Suprapubic skin (tissue), 4 donors: ENCODE measurements around the gene AGER. TPM values are rescaled to one million over a fixed set of nuclear protein-coding genes. Genes with fewer than 3 reads are reported as not detected.

Experiments
- DNase-seq, 2 donors: peaks; one replicate each; pipeline ENCODE4 v3.0.0-alpha.2; 2019; ENCODE audit warnings: low spot score in 2 of 2
- H3K27ac ChIP-seq: fragments of 200-600 bp; sonication (generic); one replicate; pipeline ENCODE4 v1.5.1; 2019
- H3K27me3 ChIP-seq: fragments of 200-600 bp; sonication (generic); one replicate; pipeline ENCODE4 v1.5.1; 2019
- H3K36me3 ChIP-seq: fragments of 200-600 bp; sonication (generic); one replicate; pipeline ENCODE4 v1.5.1; 2019
- H3K4me1 ChIP-seq: fragments of 200-600 bp; sonication (generic); one replicate; pipeline ENCODE4 v1.5.1; 2019
- H3K4me3 ChIP-seq: fragments of 200-600 bp; sonication (generic); one replicate; pipeline ENCODE4 v1.5.1; 2019; ENCODE audit warnings: mild to moderate bottlenecking
- H3K9me3 ChIP-seq: fragments of 200-600 bp; sonication (generic); one replicate; pipeline ENCODE4 v1.5.1; 2019
- EP300 ChIP-seq: sonication (generic); formaldehyde crosslinking; IDR thresholded peaks from one replicate; pipeline ENCODE4 v1.6.1; 2017; ENCODE audit warnings: antibody characterized with exemption
- POLR2A ChIP-seq, 2 donors: fragments of 450-650 bp; IDR thresholded peaks; one replicate each; pipeline ENCODE4 v1.6.1; 2017; ENCODE audit warnings: antibody characterized with exemption in 2 of 2, mild to moderate bottlenecking in 2 of 2, moderate library complexity in 2 of 2
- POLR2AphosphoS5 ChIP-seq, 3 donors: sonication (generic); formaldehyde crosslinking; IDR thresholded peaks; one replicate each; pipeline ENCODE4 v1.6.1; 2017; ENCODE audit warnings: antibody characterized with exemption in 3 of 3
- WGBS: methylation state at CpG from one replicate; pipeline ENCODE4 v1.1.5; 2018; 5-methylcytosine and 5-hydroxymethylcytosine counted together
- total RNA-seq, 4 donors: library from RNA; depleted of rRNA; stranded (reverse); fragments of >200 nt; gene quantifications; one replicate each; pipeline ENCODE4 v1.1.0, GENCODE V29; 2016
- TF ChIP-seq, protein P1 (sequence below), 2 donors: fragments of 200-600 bp in 1 of 2; fragments of 450-650 bp in 1 of 2; sonication (generic) in 1 of 2; IDR thresholded peaks; one replicate each; pipeline ENCODE4 v1.5.1; 2016 to 2019; ENCODE audit warnings: antibody characterized with exemption in 2 of 2, mild to moderate bottlenecking in 1 of 2, moderate library complexity in 1 of 2

The AGER gene
- total RNA-seq, 4 donors from 2014 or later, result 1.5 to 9.9 (median 4.8) TPM; not detected in 1

DNA sequence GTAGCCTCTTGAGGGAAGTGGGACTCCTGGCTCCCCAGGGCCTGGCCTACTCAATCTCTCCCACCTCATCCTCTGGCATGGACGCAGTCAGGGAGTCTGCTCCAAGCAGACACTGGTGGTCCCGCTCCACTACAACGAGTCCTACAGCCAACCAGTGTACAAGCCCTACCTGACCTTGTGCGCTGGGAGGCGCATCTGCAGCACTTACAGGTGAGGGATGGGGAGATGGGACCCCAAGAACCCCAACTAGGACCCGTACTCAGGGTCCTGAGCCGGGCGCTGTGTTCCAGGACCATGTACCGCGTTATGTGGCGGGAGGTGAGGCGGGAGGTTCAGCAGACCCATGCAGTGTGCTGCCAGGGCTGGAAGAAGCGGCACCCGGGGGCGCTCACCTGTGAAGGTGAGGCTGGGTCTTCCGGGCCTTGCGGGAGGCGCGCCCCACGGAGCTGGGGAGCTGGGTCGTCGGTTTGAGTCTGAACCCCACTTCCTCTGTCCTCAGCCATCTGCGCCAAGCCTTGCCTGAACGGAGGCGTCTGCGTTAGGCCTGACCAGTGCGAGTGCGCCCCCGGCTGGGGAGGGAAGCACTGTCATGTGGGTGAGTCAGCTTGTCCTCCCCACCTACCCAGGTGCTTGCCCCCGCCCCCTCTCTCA lies 17.5 kb downstream of the AGER start:
- Histone ChIP-seq H3K36me3 (peaks cover 87% of the 10 kb centered on the region), H3K9me3 (no peaks in the 10 kb centered on the region), H3K27ac (no peak overlapping the region), H3K4me1 (no peaks in the 10 kb centered on the region), H3K27me3 (no peaks in the 10 kb centered on the region), H3K4me3 (no peak overlapping the region)
- WGBS, result 91% methylated on average over 24 of the region's 30 CpGs
- TF ChIP-seq POLR2A (IDR thresholded peaks at IDR 0.05), result no peak
- no peak for DNase-seq

- no peak for DNase-seq
- H3K27ac ChIP-seq, result no peak within 1 kb of the TSS
Measured at GRCh38 chr6:32164295-32164694, 19.8 kb downstream of the AGER start, which contains the start of gene EGFL8. Gene EGFL8 (plus strand): TSS chr6:32164595. CDS start chr6:32166166, 1,571 bp downstream.

DNA sequence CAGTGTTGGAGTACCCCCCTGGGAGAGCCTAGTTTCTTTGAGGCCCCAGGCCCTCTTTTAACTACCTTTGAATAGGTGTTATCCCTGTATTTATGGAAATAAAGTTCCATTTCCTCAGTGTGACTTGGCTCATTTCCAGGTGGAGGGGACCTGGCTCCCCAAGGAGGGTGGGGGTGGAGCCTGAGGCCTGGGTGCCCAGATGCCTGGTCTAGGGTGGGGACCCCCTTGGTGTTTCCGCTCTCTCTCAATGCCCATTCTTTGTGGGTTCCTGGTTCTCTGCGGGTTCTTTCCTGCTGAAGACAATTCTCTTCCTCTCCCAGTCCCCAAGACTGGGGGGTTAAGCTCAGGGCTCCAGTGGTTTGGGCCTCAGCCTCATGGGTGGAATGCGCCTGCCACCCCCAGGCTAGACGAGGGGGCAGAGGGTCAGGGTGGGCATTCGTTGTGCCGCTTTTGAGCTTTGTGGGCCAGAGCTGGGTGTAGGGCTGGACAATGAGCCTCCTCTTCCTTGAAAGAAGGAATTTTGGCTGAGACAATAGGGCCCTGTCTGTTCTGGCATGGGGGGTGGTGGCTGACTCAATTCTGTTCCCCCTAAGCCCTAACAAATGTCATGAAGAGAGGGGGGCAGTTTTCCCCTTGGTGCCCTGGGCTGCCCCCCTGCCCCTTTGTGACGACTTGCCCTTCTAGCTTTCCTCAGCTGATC lies 20.3 kb downstream of the AGER start:
- H3K4me3 ChIP-seq, result no peak overlapping the region
- TF ChIP-seq, protein P1, sequence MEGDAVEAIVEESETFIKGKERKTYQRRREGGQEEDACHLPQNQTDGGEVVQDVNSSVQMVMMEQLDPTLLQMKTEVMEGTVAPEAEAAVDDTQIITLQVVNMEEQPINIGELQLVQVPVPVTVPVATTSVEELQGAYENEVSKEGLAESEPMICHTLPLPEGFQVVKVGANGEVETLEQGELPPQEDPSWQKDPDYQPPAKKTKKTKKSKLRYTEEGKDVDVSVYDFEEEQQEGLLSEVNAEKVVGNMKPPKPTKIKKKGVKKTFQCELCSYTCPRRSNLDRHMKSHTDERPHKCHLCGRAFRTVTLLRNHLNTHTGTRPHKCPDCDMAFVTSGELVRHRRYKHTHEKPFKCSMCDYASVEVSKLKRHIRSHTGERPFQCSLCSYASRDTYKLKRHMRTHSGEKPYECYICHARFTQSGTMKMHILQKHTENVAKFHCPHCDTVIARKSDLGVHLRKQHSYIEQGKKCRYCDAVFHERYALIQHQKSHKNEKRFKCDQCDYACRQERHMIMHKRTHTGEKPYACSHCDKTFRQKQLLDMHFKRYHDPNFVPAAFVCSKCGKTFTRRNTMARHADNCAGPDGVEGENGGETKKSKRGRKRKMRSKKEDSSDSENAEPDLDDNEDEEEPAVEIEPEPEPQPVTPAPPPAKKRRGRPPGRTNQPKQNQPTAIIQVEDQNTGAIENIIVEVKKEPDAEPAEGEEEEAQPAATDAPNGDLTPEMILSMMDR (IDR thresholded peaks at IDR 0.05), result no peak
- TF ChIP-seq POLR2A (IDR thresholded peaks at IDR 0.05) (no peak), EP300 (no peak), POLR2AphosphoS5 (IDR thresholded peaks at IDR 0.05) (no peak)
- 73% methylated on average over 7 of the region's 7 CpGs for WGBS
- DNase-seq, result no peak
- peaks cover 72% of the 10 kb centered on the region for H3K36me3 ChIP-seq
- no peaks in the 10 kb centered on the region for H3K4me1 ChIP-seq
- H3K27ac ChIP-seq, result no peak overlapping the region
- no peaks in the 10 kb centered on the region for H3K27me3 ChIP-seq
- H3K9me3 ChIP-seq, result no peaks in the 10 kb centered on the region

More at GRCh38 chr6:32164295-32164694, 19.8 kb downstream of the AGER start, which contains the start of gene EGFL8:
- Histone ChIP-seq H3K9me3 (no peaks in the 10 kb centered on the region), H3K4me3 (no peak within 1 kb of the TSS), H3K27me3 (no peaks in the 10 kb centered on the region), H3K36me3 (peaks cover 77% of the 10 kb centered on the region), H3K4me1 (no peaks in the 10 kb centered on the region)
- TF ChIP-seq, protein P1 (IDR thresholded peaks at IDR 0.05), result no peak
- TF ChIP-seq EP300, result no peak
- no peak for TF ChIP-seq POLR2A (IDR thresholded peaks at IDR 0.05)
- TF ChIP-seq POLR2AphosphoS5 (IDR thresholded peaks at IDR 0.05), result no peak

DNA sequence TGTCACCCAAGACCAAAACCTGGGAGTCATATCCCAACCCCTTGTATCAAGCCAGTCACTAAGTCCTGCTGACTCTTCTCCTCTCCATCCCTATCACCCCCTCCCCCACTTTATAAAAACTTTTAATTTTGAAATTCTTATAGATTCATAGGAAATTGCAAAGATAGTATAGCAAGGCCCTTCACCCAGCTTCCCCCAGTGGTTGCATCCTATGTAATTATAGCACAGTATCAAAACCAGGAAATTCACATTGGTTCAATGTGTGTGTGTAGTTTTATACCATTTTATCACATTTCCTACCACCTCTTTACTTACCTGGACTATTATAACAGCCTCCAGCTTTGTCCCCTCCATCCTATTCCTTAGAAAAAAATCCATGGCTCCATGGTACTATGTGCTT lies 26.0 kb downstream of the AGER start:
- H3K4me1 ChIP-seq, result peaks cover 19% of the 10 kb centered on the region
- H3K36me3 ChIP-seq, result peaks cover 52% of the 10 kb centered on the region
- H3K27ac ChIP-seq, result no peak overlapping the region
- H3K27me3 ChIP-seq, result no peaks in the 10 kb centered on the region
- H3K4me3 ChIP-seq, result no peak overlapping the region
- TF ChIP-seq, protein P1 (IDR thresholded peaks at IDR 0.05), result no peak
- no peak for TF ChIP-seq POLR2AphosphoS5 (IDR thresholded peaks at IDR 0.05)
- TF ChIP-seq POLR2A (IDR thresholded peaks at IDR 0.05), result no peak
- no peak for TF ChIP-seq EP300
- no peak for DNase-seq
- H3K9me3 ChIP-seq, result no peaks in the 10 kb centered on the region

DNA sequence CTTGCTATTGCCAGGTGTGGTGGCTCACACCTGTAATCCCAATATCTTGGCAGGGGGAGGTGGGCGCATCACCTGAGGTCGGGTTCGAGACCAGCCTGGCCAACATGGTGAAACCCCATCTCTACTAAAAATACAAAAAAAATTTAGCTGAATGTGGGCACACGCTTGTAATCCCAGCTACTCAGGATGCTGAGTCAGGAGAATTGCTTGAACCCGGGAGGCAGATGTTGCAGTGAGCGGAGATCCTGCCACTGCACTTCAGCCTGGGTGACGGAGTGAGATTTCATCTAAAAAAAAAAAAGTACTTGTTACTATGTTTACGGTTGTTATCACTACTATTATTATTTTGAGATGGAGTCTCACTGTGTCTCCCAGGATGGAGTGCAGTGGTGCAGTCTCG lies 27.2 kb downstream of the AGER start:
- DNase-seq, result no peak
- H3K36me3 ChIP-seq, result peaks cover 40% of the 10 kb centered on the region
- WGBS, result 93% methylated on average over 9 of the region's 9 CpGs
- H3K4me3 ChIP-seq, result no peak overlapping the region
- no peak overlapping the region for H3K27ac ChIP-seq
- no peaks in the 10 kb centered on the region for H3K27me3 ChIP-seq
- H3K4me1 ChIP-seq, result peaks cover 30% of the 10 kb centered on the region
- TF ChIP-seq POLR2AphosphoS5 (IDR thresholded peaks at IDR 0.05) (no peak), EP300 (no peak), POLR2A (IDR thresholded peaks at IDR 0.05) (no peak)
- TF ChIP-seq, protein P1 (IDR thresholded peaks at IDR 0.05), result no peak
- H3K9me3 ChIP-seq, result no peaks in the 10 kb centered on the region
